H9 (cell line): Measurements from ENCODE around the gene ADTRP. TPM values are rescaled to one million over a fixed set of nuclear protein-coding genes. Genes with fewer than 3 reads are reported as not detected.
"Not testable (repeated sequence)": the region's sequence is repeated elsewhere in the genome, so short reads cannot be mapped to it uniquely, and the experiment has no call there.

Experiments used
- DNase-seq: peaks from one replicate; pipeline ENCODE4 v3.0.0-alpha.2; 2017
- H2AFZ ChIP-seq: one replicate; pipeline ENCODE4 v1.6.1; 2013; ENCODE audit warnings: mild to moderate bottlenecking, low read length, control low read depth, moderate library complexity
- H2AK5ac ChIP-seq: 2 replicates; pipeline ENCODE4 v1.6.1; 2013; ENCODE audit warnings: low read length, control low read depth, mixed read lengths; ENCODE audit not compliant: insufficient read length
- H2BK120ac ChIP-seq: one replicate; pipeline ENCODE4 v1.6.1; 2013; ENCODE audit warnings: low read depth, mild to moderate bottlenecking, low read length, control low read depth, inconsistent platforms; ENCODE audit not compliant: poor library complexity, severe bottlenecking
- H2BK12ac ChIP-seq: 2 replicates; pipeline ENCODE4 v1.6.1; 2013; ENCODE audit warnings: low read length, control low read depth, mixed read lengths, low read depth; ENCODE audit not compliant: insufficient read length
- H2BK15ac ChIP-seq: 2 replicates; pipeline ENCODE4 v1.6.1; 2013; ENCODE audit warnings: low read depth, low read length, control low read depth
- H2BK20ac ChIP-seq: one replicate; pipeline ENCODE4 v1.6.1; 2013; ENCODE audit warnings: low read depth, mild to moderate bottlenecking, low read length, control low read depth, inconsistent platforms; ENCODE audit not compliant: poor library complexity, severe bottlenecking
- H2BK5ac ChIP-seq: 2 replicates; pipeline ENCODE4 v1.6.1; 2013; ENCODE audit warnings: low read length, control low read depth, mixed read lengths; ENCODE audit not compliant: insufficient read length
- H3K14ac ChIP-seq: 2 replicates; pipeline ENCODE4 v1.6.1; 2013; ENCODE audit warnings: low read length, control low read depth; ENCODE audit not compliant: insufficient read depth
- H3K18ac ChIP-seq: 2 replicates; pipeline ENCODE4 v1.6.1; 2013; ENCODE audit warnings: low read depth, mild to moderate bottlenecking, mixed read lengths, low read length, control low read depth; ENCODE audit not compliant: insufficient read length
- H3K23ac ChIP-seq: 2 replicates; pipeline ENCODE4 v1.6.1; 2013; ENCODE audit warnings: low read length, control low read depth, mixed read lengths, low read depth; ENCODE audit not compliant: insufficient read length
- H3K23me2 ChIP-seq: 2 replicates; pipeline ENCODE4 v1.6.1; 2013; ENCODE audit warnings: low read depth, mild to moderate bottlenecking, mixed read lengths, low read length, control low read depth; ENCODE audit not compliant: insufficient read length, poor library complexity, severe bottlenecking
- H3K27ac ChIP-seq: 2 replicates; pipeline ENCODE4 v1.5.1; 2013; ENCODE audit warnings: low read length, control low read depth, mixed read lengths, low read depth; ENCODE audit not compliant: insufficient read length
- H3K27me3 ChIP-seq: 2 replicates; pipeline ENCODE4 v1.6.1; 2013; ENCODE audit warnings: low read length, control low read depth, inconsistent platforms; ENCODE audit not compliant: insufficient read depth
- H3K4ac ChIP-seq: 2 replicates; pipeline ENCODE4 v1.6.1; 2013; ENCODE audit warnings: low read depth, mild to moderate bottlenecking, control low read depth, inconsistent platforms, low read length, moderate library complexity
- H3K4me1 ChIP-seq: 2 replicates; pipeline ENCODE4 v1.6.1; 2013; ENCODE audit warnings: low read length, control low read depth, inconsistent platforms; ENCODE audit not compliant: insufficient read depth
- H3K4me2 ChIP-seq: 2 replicates; pipeline ENCODE4 v1.6.1; 2013; ENCODE audit warnings: low read length, control low read depth, mixed read lengths; ENCODE audit not compliant: insufficient read length, insufficient read depth
- H3K56ac ChIP-seq: 2 replicates; pipeline ENCODE4 v1.6.1; 2013; ENCODE audit warnings: low read depth, mild to moderate bottlenecking, mixed read lengths, low read length, control low read depth; ENCODE audit not compliant: insufficient read length
- H3K79me1 ChIP-seq: 2 replicates; pipeline ENCODE4 v1.6.1; 2013; ENCODE audit warnings: low read depth, mild to moderate bottlenecking, moderate library complexity, low read length, control low read depth, inconsistent platforms; ENCODE audit not compliant: insufficient read depth, poor library complexity, severe bottlenecking
- H3K79me2 ChIP-seq: 2 replicates; pipeline ENCODE4 v1.6.1; 2013; ENCODE audit warnings: low read length, control low read depth, inconsistent platforms; ENCODE audit not compliant: insufficient read depth
- H3K9ac ChIP-seq: 2 replicates; pipeline ENCODE4 v1.6.1; 2013; ENCODE audit warnings: low read length, control low read depth, mixed read lengths; ENCODE audit not compliant: insufficient read length; ENCODE audit errors: extremely low read depth
- H3K9me3 ChIP-seq: one replicate; pipeline ENCODE4 v1.6.1; 2013; ENCODE audit warnings: low read depth, low read length, inconsistent platforms; ENCODE audit not compliant: control insufficient read depth
- H3T11ph ChIP-seq: one replicate; pipeline ENCODE4 v1.6.1; 2013; ENCODE audit warnings: mild to moderate bottlenecking, low read length, control low read depth, inconsistent platforms
- H4K20me1 ChIP-seq: one replicate; pipeline ENCODE4 v1.6.1; 2013; ENCODE audit not compliant: control insufficient read depth, insufficient read length, insufficient read depth
- H4K5ac ChIP-seq: 2 replicates; pipeline ENCODE4 v1.6.1; 2013; ENCODE audit warnings: low read depth, mild to moderate bottlenecking, mixed read lengths, low read length, control low read depth; ENCODE audit not compliant: insufficient read length
- H4K8ac ChIP-seq: replicated peaks from 2 replicates; pipeline ENCODE4 v1.6.1; 2013; ENCODE audit warnings: low read length, control low read depth, mixed read lengths, low read depth; ENCODE audit not compliant: insufficient read length
- H4K91ac ChIP-seq: 2 replicates; pipeline ENCODE4 v1.6.1; 2013; ENCODE audit warnings: low read depth, mild to moderate bottlenecking, moderate library complexity, mixed read lengths, low read length, control low read depth; ENCODE audit not compliant: insufficient read length
- H3K27ac Mint-ChIP-seq, 3 experiments: 2 replicates in 2 of 3; 3 replicates in 1 of 3; pipeline ENCODE4 v1.8.0; 2020 to 2021; ENCODE audit warnings: mixed read lengths in 3 of 3, mild to moderate bottlenecking in 1 of 3, moderate library complexity in 1 of 3
- H3K27me3 Mint-ChIP-seq: 2 replicates; pipeline ENCODE4 v1.8.0; 2021; ENCODE audit warnings: low read depth, mild to moderate bottlenecking, moderate library complexity, mixed read lengths
- H3K36me3 Mint-ChIP-seq, 3 experiments: 2 replicates in 2 of 3; 3 replicates in 1 of 3; pipeline ENCODE4 v1.8.0; 2020 to 2021; ENCODE audit warnings: low read depth in 3 of 3, mixed read lengths in 3 of 3; ENCODE audit not compliant: insufficient read depth in 1 of 3
- H3K4me1 Mint-ChIP-seq, 2 experiments: 2 replicates each; pipeline ENCODE4 v1.8.0; 2020; ENCODE audit warnings: mixed read lengths in 2 of 2
- H3K4me3 Mint-ChIP-seq, 2 experiments: 2 replicates in 1 of 2; 3 replicates in 1 of 2; pipeline ENCODE4 v1.8.0; 2020 to 2021; ENCODE audit warnings: mild to moderate bottlenecking in 2 of 2, mixed read lengths in 2 of 2, moderate library complexity in 1 of 2
- H3K9me3 Mint-ChIP-seq, 2 experiments: 2 replicates in 1 of 2; 3 replicates in 1 of 2; pipeline ENCODE4 v1.8.0; 2020; ENCODE audit warnings: mild to moderate bottlenecking in 2 of 2, mixed read lengths in 2 of 2, moderate library complexity in 1 of 2
- CTCF ChIP-seq: fragments of 200-600 bp; sonication (generic); conservative IDR thresholded peaks from 3 replicates; pipeline ENCODE4 v1.8.0; 2021; ENCODE audit warnings: antibody characterized with exemption, mild to moderate bottlenecking
- WGBS: extraction: QIAGEN DNeasy Blood & Tissue Kit; methylation state at CpG from one replicate; pipeline ENCODE4 v1.1.7; 2013; ENCODE audit warnings: missing lambda C conversion rate, low lambda C conversion rate, mixed read lengths; ENCODE audit not compliant: insufficient read length; ENCODE audit errors: extremely low coverage; 5-methylcytosine and 5-hydroxymethylcytosine counted together
- total RNA-seq: library from RNA; stranded (reverse); gene quantifications from 2 replicates; pipeline ENCODE4 v1.2.1, GENCODE V29; 2021

The ADTRP gene
- total RNA-seq, 1 experiment from 2014 or later = not detected

GRCh38 chr6:11681357-11681756, 97.2 kb downstream of the ADTRP start:
- Histone ChIP-seq H3K27ac (no peak overlapping the region), H2AFZ (no peak overlapping the region), H4K20me1 (no peaks in the 10 kb centered on the region), H3K27me3 (no peaks in the 10 kb centered on the region; the same call in 1 of the 2 replicates), H3K18ac (no peak overlapping the region), H3T11ph (no peak overlapping the region), H2BK120ac (no peak overlapping the region), H4K91ac (no peak overlapping the region), H3K56ac (no peak overlapping the region), H3K4ac (no peak overlapping the region), H3K79me1 (no peaks in the 10 kb centered on the region), H3K4me2 (no peak overlapping the region), H3K79me2 (no peaks in the 10 kb centered on the region), H3K9ac (no peak overlapping the region), H2BK5ac (no peak overlapping the region), H3K23ac (no peak overlapping the region), H2BK12ac (no peak overlapping the region), H3K4me1 (no peaks in the 10 kb centered on the region), H4K8ac (no peak overlapping the region), H2AK5ac (no peak overlapping the region), H2BK15ac (no peak overlapping the region), H2BK20ac (no peak overlapping the region), H4K5ac (no peak overlapping the region), H3K14ac (no peak overlapping the region), H3K23me2 (no peaks in the 10 kb centered on the region), H3K9me3 (peaks cover 8% of the 10 kb centered on the region)
- peaks cover 27 to 28% of the 10 kb centered on the region in 2 experiments for H3K9me3 Mint-ChIP-seq
- no peak for TF ChIP-seq CTCF
- no peaks in the 10 kb centered on the region; the same call in 1 of the 2 replicates for H3K27me3 Mint-ChIP-seq
- H3K4me3 Mint-ChIP-seq = no peak overlapping the region
- DNase-seq = no peak
- whole genome bisulfite sequencing = no CpG with 5 or more reads among the region's 1 CpG
- no peak overlapping the region for H3K27ac Mint-ChIP-seq
- H3K36me3 Mint-ChIP-seq = peaks cover 10 to 29% (median 11%) of the 10 kb centered on the region in 3 experiments
- no peaks in the 10 kb centered on the region for H3K4me1 Mint-ChIP-seq

GRCh38 chr6:11680479-11680878, 98.1 kb downstream of the ADTRP start:
- no CpG with 5 or more reads among the region's 7 CpGs for WGBS
- not testable (repeated sequence) for H3K9ac ChIP-seq, H3K4me1 Mint-ChIP-seq, H3K18ac ChIP-seq, H3K56ac ChIP-seq, H3K4me2 ChIP-seq, H3K14ac ChIP-seq, H2BK5ac ChIP-seq, H3K27me3 Mint-ChIP-seq, H2AK5ac ChIP-seq, DNase-seq, H4K20me1 ChIP-seq, H2BK15ac ChIP-seq, H2BK20ac ChIP-seq, H3K79me1 ChIP-seq, H3T11ph ChIP-seq, H3K4me3 Mint-ChIP-seq, H3K27ac Mint-ChIP-seq, H3K9me3 ChIP-seq, H3K27ac ChIP-seq, H3K79me2 ChIP-seq, H4K5ac ChIP-seq, H3K27me3 ChIP-seq, H4K91ac ChIP-seq, H2AFZ ChIP-seq, H2BK12ac ChIP-seq, H3K4ac ChIP-seq, H4K8ac ChIP-seq, H2BK120ac ChIP-seq, H3K23ac ChIP-seq, H3K23me2 ChIP-seq, H3K4me1 ChIP-seq
- H3K9me3 Mint-ChIP-seq = peaks cover 27 to 28% of the 10 kb centered on the region in 2 experiments
- H3K36me3 Mint-ChIP-seq = peaks cover 10 to 29% (median 11%) of the 10 kb centered on the region in 3 experiments
